Neuronal stem cell (in vitro differentiated cells): ENCODE measurements around the gene MTOR.

Experiments used
- DNase-seq: peaks from one replicate; pipeline ENCODE4 v3.0.0-alpha.2; 2013; ENCODE audit warnings: low spot score
- H2AFZ ChIP-seq: one replicate; pipeline ENCODE4 v1.6.1; 2013; ENCODE audit warnings: mild to moderate bottlenecking, low read length, inconsistent platforms
- H2AK5ac ChIP-seq: 2 replicates; pipeline ENCODE4 v1.6.1; 2013; ENCODE audit warnings: low read depth, mild to moderate bottlenecking, inconsistent platforms, low read length, moderate library complexity, mixed read lengths
- H2BK120ac ChIP-seq: 2 replicates; pipeline ENCODE4 v1.6.1; 2013; ENCODE audit warnings: low read depth, mild to moderate bottlenecking, inconsistent platforms, low read length, moderate library complexity, mixed read lengths
- H2BK12ac ChIP-seq: one replicate; pipeline ENCODE4 v1.6.1; 2013; ENCODE audit warnings: low read length, inconsistent platforms
- H2BK15ac ChIP-seq: 2 replicates; pipeline ENCODE4 v1.6.1; 2013; ENCODE audit warnings: mild to moderate bottlenecking, low read length, inconsistent platforms, mixed read lengths
- H2BK5ac ChIP-seq: one replicate; pipeline ENCODE4 v1.6.1; 2013; ENCODE audit warnings: inconsistent platforms, mild to moderate bottlenecking, low read length, moderate library complexity
- H3K14ac ChIP-seq: one replicate; pipeline ENCODE4 v1.6.1; 2013; ENCODE audit warnings: low read length, inconsistent platforms
- H3K18ac ChIP-seq: 2 replicates; pipeline ENCODE4 v1.6.1; 2013; ENCODE audit warnings: low read length, inconsistent platforms
- H3K23ac ChIP-seq: 2 replicates; pipeline ENCODE4 v1.6.1; 2013; ENCODE audit warnings: low read depth, mild to moderate bottlenecking, mixed read lengths, low read length, inconsistent platforms; ENCODE audit not compliant: poor library complexity
- H3K27ac ChIP-seq: replicated peaks from 3 replicates; pipeline ENCODE4 v1.5.1; 2013; ENCODE audit warnings: low read length, inconsistent platforms
- H3K27me3 ChIP-seq, 3 experiments: 2 replicates each; pipeline ENCODE4 v1.6.1; 2013; ENCODE audit warnings: low read length in 3 of 3, mild to moderate bottlenecking in 2 of 3, inconsistent platforms in 1 of 3, low read depth in 1 of 3, mixed read lengths in 1 of 3, moderate library complexity in 1 of 3; ENCODE audit not compliant: control insufficient read depth in 3 of 3, insufficient read depth in 3 of 3
- H3K36me3 ChIP-seq, 2 donors: replicated peaks in 1 of 2; 2 replicates each; pipeline ENCODE4 v1.6.1; 2013; ENCODE audit warnings: low read length in 2 of 2; ENCODE audit not compliant: control insufficient read depth in 2 of 2, insufficient read depth in 2 of 2
- H3K4ac ChIP-seq: 2 replicates; pipeline ENCODE4 v1.6.1; 2013; ENCODE audit warnings: inconsistent platforms, mild to moderate bottlenecking, low read length, moderate library complexity
- H3K4me1 ChIP-seq, 2 donors: 1 replicate in 1 of 2; 2 replicates in 1 of 2; pipeline ENCODE4 v1.6.1; 2013; ENCODE audit warnings: low read length in 2 of 2, low read depth in 1 of 2; ENCODE audit not compliant: control insufficient read depth in 2 of 2, insufficient read depth in 1 of 2
- H3K4me2 ChIP-seq: one replicate; pipeline ENCODE4 v1.6.1; 2013; ENCODE audit warnings: mild to moderate bottlenecking, low read length, inconsistent platforms; ENCODE audit not compliant: insufficient read depth, poor library complexity, severe bottlenecking
- H3K4me3 ChIP-seq, 2 donors: 2 replicates each; pipeline ENCODE4 v1.5.1; 2013; ENCODE audit warnings: low read length in 2 of 2, mild to moderate bottlenecking in 2 of 2, inconsistent platforms in 1 of 2, moderate library complexity in 1 of 2
- H3K79me1 ChIP-seq: one replicate; pipeline ENCODE4 v1.6.1; 2013; ENCODE audit warnings: low read depth, mild to moderate bottlenecking, inconsistent platforms, low read length, moderate library complexity
- H3K9ac ChIP-seq: one replicate; pipeline ENCODE4 v1.6.1; 2013; ENCODE audit warnings: mild to moderate bottlenecking, low read depth, low read length, inconsistent platforms; ENCODE audit not compliant: poor library complexity
- H3K9me3 ChIP-seq, 2 donors: replicated peaks in 1 of 2; 2 replicates each; pipeline versions ENCODE3 to v1.6.1; 2013; ENCODE audit warnings: low read length in 2 of 2, mild to moderate bottlenecking in 2 of 2, inconsistent platforms in 1 of 2, low read depth in 1 of 2, mixed read lengths in 1 of 2, moderate library complexity in 1 of 2; ENCODE audit not compliant: control insufficient read depth in 2 of 2, insufficient read depth in 1 of 2
- H4K8ac ChIP-seq: one replicate; pipeline ENCODE4 v1.6.1; 2013; ENCODE audit warnings: low read depth, mild to moderate bottlenecking, inconsistent platforms, low read length, moderate library complexity
- H4K91ac ChIP-seq: one replicate; pipeline ENCODE4 v1.6.1; 2013; ENCODE audit warnings: low read length, low read depth, mild to moderate bottlenecking, inconsistent platforms; ENCODE audit not compliant: poor library complexity
- WGBS, 2 donors: extraction: QIAGEN DNeasy Blood & Tissue Kit; methylation state at CpG; one replicate each; pipeline ENCODE4 v1.1.7; 2013; ENCODE audit warnings: missing lambda C conversion rate in 2 of 2, mixed read lengths in 1 of 2; ENCODE audit not compliant: insufficient read length in 2 of 2, insufficient replicate concordance in 1 of 2; ENCODE audit errors: extremely low coverage in 2 of 2; 5-methylcytosine and 5-hydroxymethylcytosine counted together

MTOR gene

DNA sequence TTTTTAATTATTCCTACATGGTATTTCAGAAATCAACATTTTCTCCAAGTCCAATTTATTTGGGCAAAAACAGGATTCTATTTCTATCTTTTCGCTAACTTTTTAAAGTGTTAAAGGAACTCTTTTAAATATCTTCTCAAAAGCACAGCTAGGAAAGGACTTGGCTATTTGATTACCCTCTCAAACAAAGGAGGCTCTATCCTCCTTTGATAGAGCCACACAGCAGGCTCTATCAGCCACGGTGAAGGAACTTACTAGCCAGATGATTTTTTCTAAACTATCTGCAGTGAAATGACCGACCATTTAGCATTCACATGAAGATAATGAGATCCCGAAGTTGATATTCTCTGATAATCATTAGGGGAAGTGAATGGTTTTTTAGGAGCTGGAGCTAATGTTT lies 64.1 kb downstream of the MTOR start:
- Histone ChIP-seq H3K9me3 (no peaks in the 10 kb centered on the region), H2BK5ac (no peak overlapping the region), H3K23ac (no peak overlapping the region), H3K79me1 (peaks cover under 1% of the 10 kb centered on the region), H4K8ac (no peak overlapping the region), H3K4me2 (no peak overlapping the region), H3K4me3 (no peak overlapping the region), H3K4me1 (peaks cover 0 to 7% of the 10 kb centered on the region in 2 donors), H2BK12ac (no peak overlapping the region), H3K27ac (no peak overlapping the region), H2AFZ (no peak overlapping the region), H3K36me3 (peaks cover 23 to 96% of the 10 kb centered on the region in 2 donors), H3K14ac (no peak overlapping the region), H3K27me3 (no peaks in the 10 kb centered on the region), H3K9ac (no peak overlapping the region), H2BK15ac (no peak overlapping the region), H3K18ac (no peak overlapping the region), H2BK120ac (no peak overlapping the region), H2AK5ac (no peak overlapping the region), H4K91ac (no peak overlapping the region), H3K4ac (no peak overlapping the region)
- WGBS, 2 donors = no CpG with 5 or more reads among the region's 4 CpGs
- DNase-seq = no peak

DNA sequence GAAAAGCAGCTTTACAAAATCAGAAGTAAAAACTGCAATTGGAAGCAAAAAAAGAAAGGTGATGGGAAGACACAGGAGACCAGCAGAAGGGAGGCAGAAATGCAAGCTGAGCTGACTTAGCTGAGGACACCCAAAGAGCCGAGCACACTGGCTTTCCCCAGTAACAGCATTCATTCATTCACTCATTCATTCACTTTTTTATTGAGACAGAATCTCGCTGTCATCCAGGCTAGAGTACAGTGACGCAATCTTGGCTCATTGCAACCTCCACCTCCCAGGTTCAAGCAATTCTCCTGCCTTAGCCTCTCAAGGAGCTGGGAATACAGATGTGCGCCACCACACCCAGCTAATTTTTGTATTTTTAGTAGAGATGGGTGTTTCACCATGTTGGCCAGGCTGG lies 65.0 kb downstream of the MTOR start:
- H3K4me2 ChIP-seq = no peak overlapping the region
- H3K27ac ChIP-seq = no peak overlapping the region
- WGBS, 2 donors = no CpG with 5 or more reads among the region's 4 CpGs
- no peak overlapping the region for H3K23ac ChIP-seq
- H2AK5ac ChIP-seq = no peak overlapping the region
- no peak overlapping the region for H2BK120ac ChIP-seq
- no peak overlapping the region for H3K4ac ChIP-seq
- H3K27me3 ChIP-seq = no peaks in the 10 kb centered on the region
- no peak overlapping the region for H3K14ac ChIP-seq
- H2BK5ac ChIP-seq = no peak overlapping the region
- peaks cover 26 to 95% of the 10 kb centered on the region in 2 donors for H3K36me3 ChIP-seq
- H4K8ac ChIP-seq = no peak overlapping the region
- no peak overlapping the region for H3K18ac ChIP-seq
- no peak overlapping the region for H3K9ac ChIP-seq
- no peak overlapping the region for H2AFZ ChIP-seq
- no peak overlapping the region for H4K91ac ChIP-seq
- peaks cover 2% of the 10 kb centered on the region for H3K79me1 ChIP-seq
- no peak overlapping the region for H2BK12ac ChIP-seq
- H3K4me3 ChIP-seq = no peak overlapping the region
- no peak overlapping the region for H2BK15ac ChIP-seq
- peaks cover 0 to 7% of the 10 kb centered on the region in 2 donors for H3K4me1 ChIP-seq
- no peak for DNase-seq
- H3K9me3 ChIP-seq = no peaks in the 10 kb centered on the region

- no peak overlapping the region for H3K4me2 ChIP-seq
- H2BK12ac ChIP-seq = no peak overlapping the region
- H3K27ac ChIP-seq = no peak overlapping the region
- H4K8ac ChIP-seq = no peak overlapping the region
- no peak overlapping the region for H3K23ac ChIP-seq
- H3K18ac ChIP-seq = no peak overlapping the region
- H3K9ac ChIP-seq = no peak overlapping the region
- H3K4me3 ChIP-seq = no peak overlapping the region
- peaks cover 0 to 7% of the 10 kb centered on the region in 2 donors for H3K4me1 ChIP-seq
- no peak overlapping the region for H2AFZ ChIP-seq
- DNase-seq = no peak
- no peak overlapping the region for H2AK5ac ChIP-seq
- no peak overlapping the region for H3K4ac ChIP-seq
- H3K79me1 ChIP-seq = peaks cover 2% of the 10 kb centered on the region
- H2BK5ac ChIP-seq = no peak overlapping the region
- no peak overlapping the region for H3K14ac ChIP-seq
- H3K36me3 ChIP-seq = peaks cover 29 to 94% of the 10 kb centered on the region in 2 donors
- no CpG with 5 or more reads among the region's 2 CpGs for WGBS, 2 donors
- no peaks in the 10 kb centered on the region for H3K27me3 ChIP-seq
- no peak overlapping the region for H2BK120ac ChIP-seq
- H2BK15ac ChIP-seq = no peak overlapping the region
- H3K9me3 ChIP-seq = no peaks in the 10 kb centered on the region
- H4K91ac ChIP-seq = no peak overlapping the region
These were observed 65.4 kb downstream of the MTOR start for GRCh38 chr1:11196945-11197344.

DNA sequence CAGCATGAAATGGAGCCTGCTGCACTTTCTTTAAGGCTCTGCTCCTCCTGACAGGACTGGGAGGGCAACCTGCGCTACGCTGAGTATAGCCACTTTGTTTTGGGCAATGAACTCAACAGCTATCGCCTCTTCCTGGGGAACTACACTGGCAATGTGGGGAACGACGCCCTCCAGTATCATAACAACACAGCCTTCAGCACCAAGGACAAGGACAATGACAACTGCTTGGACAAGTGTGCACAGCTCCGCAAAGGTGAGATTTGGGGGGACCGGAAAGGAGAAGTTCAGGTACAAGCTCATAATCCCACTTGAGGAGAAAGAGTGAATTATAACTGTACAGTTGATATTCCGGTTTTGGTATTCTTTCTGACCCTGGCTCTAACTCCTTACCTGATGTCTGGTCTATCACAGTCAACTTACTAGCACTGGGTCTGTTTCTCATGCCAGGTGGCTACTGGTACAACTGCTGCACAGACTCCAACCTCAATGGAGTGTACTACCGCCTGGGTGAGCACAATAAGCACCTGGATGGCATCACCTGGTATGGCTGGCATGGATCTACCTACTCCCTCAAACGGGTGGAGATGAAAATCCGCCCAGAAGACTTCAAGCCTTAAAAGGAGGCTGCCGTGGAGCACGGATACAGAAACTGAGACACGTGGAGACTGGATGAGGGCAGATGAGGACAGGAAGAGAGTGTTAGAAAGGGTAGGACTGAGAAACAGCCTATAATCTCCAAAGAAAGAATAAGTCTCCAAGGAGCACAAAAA lies 67.8 kb downstream of the MTOR start:
- H3K79me1 ChIP-seq = peaks cover 2% of the 10 kb centered on the region
- no peak overlapping the region for H3K4me2 ChIP-seq
- no peak overlapping the region for H2AFZ ChIP-seq
- no peak overlapping the region for H3K9ac ChIP-seq
- no peak overlapping the region for H2BK5ac ChIP-seq
- no peak overlapping the region for H3K14ac ChIP-seq
- DNase-seq = no peak
- peaks cover 33 to 98% of the 10 kb centered on the region in 2 donors for H3K36me3 ChIP-seq
- peaks cover 0 to 11% of the 10 kb centered on the region in 2 donors for H3K4me1 ChIP-seq
- H2AK5ac ChIP-seq = no peak overlapping the region
- no peak overlapping the region for H3K4me3 ChIP-seq
- no peak overlapping the region for H3K27ac ChIP-seq
- no peak overlapping the region for H4K8ac ChIP-seq
- no peak overlapping the region for H2BK15ac ChIP-seq
- no peak overlapping the region for H2BK120ac ChIP-seq
- no peak overlapping the region for H3K4ac ChIP-seq
- H4K91ac ChIP-seq = no peak overlapping the region
- H3K23ac ChIP-seq = no peak overlapping the region
- WGBS, 2 donors = no CpG with 5 or more reads among the region's 14 CpGs
- no peak overlapping the region for H2BK12ac ChIP-seq
- no peaks in the 10 kb centered on the region for H3K9me3 ChIP-seq
- no peaks in the 10 kb centered on the region for H3K27me3 ChIP-seq
- H3K18ac ChIP-seq = no peak overlapping the region
